HepG2 (cell line): ENCODE measurements around the gene NRL. TPM values are rescaled to one million over a fixed set of nuclear protein-coding genes. Genes with fewer than 3 reads are reported as not detected.
A peak's percentile ranks its signal among the peaks of the same experiment; 100 is the strongest.

Source experiments
- ATF7 ChIP-seq, 2 experiments: fragments of 450-650 bp in 1 of 2; sonication (generic) in 1 of 2; formaldehyde crosslinking in 1 of 2; IDR thresholded peaks; 2 replicates each; pipeline versions ENCODE4 v1.4.0 to v1.6.1; 2016 to 2020; ENCODE audit warnings: antibody characterized with exemption in 1 of 2, mild to moderate bottlenecking in 1 of 2, missing genetic modification reagents in 1 of 2
- MEIS1 ChIP-seq: sonication (generic); formaldehyde crosslinking; IDR thresholded peaks from 2 replicates; pipeline ENCODE4 v1.9.0; 2021; ENCODE audit warnings: mild to moderate bottlenecking, missing genetic modification reagents, moderate library complexity, borderline replicate concordance
- MTA3 ChIP-seq: sonication (generic); formaldehyde crosslinking; IDR thresholded peaks from 2 replicates; pipeline ENCODE4 v1.4.0; 2020; ENCODE audit warnings: missing genetic modification reagents
- NFE2 ChIP-seq: sonication (generic); formaldehyde crosslinking; IDR thresholded peaks from 2 replicates; pipeline ENCODE4 v1.4.0; 2020; ENCODE audit warnings: missing genetic modification reagents
- NR2C2 ChIP-seq: sonication (generic); formaldehyde crosslinking; IDR thresholded peaks from 2 replicates; pipeline ENCODE4 v1.4.0; 2020; ENCODE audit warnings: missing genetic modification reagents, mild to moderate bottlenecking, moderate library complexity, borderline replicate concordance
- POLR2A ChIP-seq, 2 experiments: IDR thresholded peaks; 2 replicates each; pipeline ENCODE4 v1.6.1; 2011; ENCODE audit warnings: low read depth in 2 of 2, low read length in 2 of 2, mild to moderate bottlenecking in 1 of 2, moderate library complexity in 1 of 2; ENCODE audit not compliant: insufficient read depth in 1 of 2
- REXO4 ChIP-seq: sonication (generic); formaldehyde crosslinking; IDR thresholded peaks from 2 replicates; pipeline ENCODE4 v1.8.0; 2022; ENCODE audit warnings: missing genetic modification reagents, mild to moderate bottlenecking, borderline replicate concordance
- SMARCC2 ChIP-seq: fragments of 450-650 bp; IDR thresholded peaks from 2 replicates; pipeline ENCODE4 v1.6.1; 2017; ENCODE audit warnings: antibody characterized with exemption, mild to moderate bottlenecking
- SP5 ChIP-seq: IDR thresholded peaks from 2 replicates; pipeline ENCODE4 v1.6.1; 2016; ENCODE audit warnings: low read depth, borderline replicate concordance
- XRCC5 ChIP-seq: fragments of 200-400 bp; formaldehyde crosslinking; optimal IDR thresholded peaks from 2 replicates; pipeline ENCODE3; 2017; ENCODE audit warnings: mild to moderate bottlenecking, low read length
- ZBTB20 ChIP-seq: sonication (generic); formaldehyde crosslinking; IDR thresholded peaks from 2 replicates; pipeline ENCODE4 v1.8.1; 2023; ENCODE audit warnings: missing genetic modification reagents, low read depth, mild to moderate bottlenecking, borderline replicate concordance
- ZBTB38 ChIP-seq: sonication (generic); formaldehyde crosslinking; IDR thresholded peaks from 2 replicates; pipeline ENCODE4 v1.5.1; 2020; ENCODE audit warnings: mild to moderate bottlenecking, missing genetic modification reagents
- ZNF260 ChIP-seq: sonication (generic); formaldehyde crosslinking; IDR thresholded peaks from 2 replicates; pipeline ENCODE4 v1.4.0; 2020; ENCODE audit warnings: missing genetic modification reagents, low read depth, mild to moderate bottlenecking, borderline replicate concordance
- ZNF879 ChIP-seq: sonication (generic); formaldehyde crosslinking; IDR thresholded peaks from 2 replicates; pipeline ENCODE4 v1.8.1; 2023; ENCODE audit warnings: missing genetic modification reagents
- polyA plus RNA-seq, 8 experiments: library from polyadenylated mRNA; depleted of rRNA in 3 of 8; stranded (reverse) in 7 of 8; unstranded in 1 of 8; fragments of >200 nt; fragmentation: Illumina TruSeq in 4 of 8; extraction: Trizol in 4 of 8; gene quantifications; 2 replicates each; pipeline versions ENCODE4 v1.2.1 to v1.2.3, GENCODE V29; 2011 to 2016; ENCODE audit warnings: low read depth in 4 of 8, missing spikeins in 1 of 8, mixed read lengths in 1 of 8; ENCODE audit not compliant: insufficient read depth in 1 of 8
- total RNA-seq, 5 experiments: library from RNA; depleted of rRNA; stranded (reverse); fragments of >200 nt; fragmentation: Illumina TruSeq; extraction: Trizol; gene quantifications; 2 replicates each; pipeline ENCODE4 v1.2.3, GENCODE V29; 2016; ENCODE audit warnings: low read depth in 1 of 5
- TF ChIP-seq, protein P1 (sequence below): sonication (generic); formaldehyde crosslinking; IDR thresholded peaks from 2 replicates; pipeline ENCODE4 v1.8.0; 2022; ENCODE audit warnings: mild to moderate bottlenecking, missing genetic modification reagents, borderline replicate concordance
- TF ChIP-seq, protein P2 (sequence below): sonication (generic); formaldehyde crosslinking; IDR thresholded peaks from 2 replicates; pipeline ENCODE4 v1.5.0; 2020; ENCODE audit warnings: missing genetic modification reagents
- TF ChIP-seq, protein P3 (sequence below): sonication (generic); formaldehyde crosslinking; IDR thresholded peaks from 2 replicates; pipeline ENCODE4 v1.4.0; 2020; ENCODE audit warnings: missing genetic modification reagents
- TF ChIP-seq, protein P4 (sequence below): sonication (generic); formaldehyde crosslinking; IDR thresholded peaks from 2 replicates; pipeline ENCODE4 v1.8.0; 2022; ENCODE audit warnings: missing genetic modification reagents, mild to moderate bottlenecking, borderline replicate concordance
- TF ChIP-seq, protein P5 (sequence below): sonication (generic); formaldehyde crosslinking; IDR thresholded peaks from 2 replicates; pipeline ENCODE4 v1.4.0; 2020; ENCODE audit warnings: mild to moderate bottlenecking, missing genetic modification reagents
- TF ChIP-seq, protein P6 (sequence below): IDR thresholded peaks from 2 replicates; pipeline ENCODE4 v1.6.1; 2016

Gene NRL
- total and polyA plus RNA-seq, 2 of the 13 experiments (the other 11 are each of a cell fraction or from before 2014, with no cell fraction given): 2.5 to 4.7 TPM

DNA sequence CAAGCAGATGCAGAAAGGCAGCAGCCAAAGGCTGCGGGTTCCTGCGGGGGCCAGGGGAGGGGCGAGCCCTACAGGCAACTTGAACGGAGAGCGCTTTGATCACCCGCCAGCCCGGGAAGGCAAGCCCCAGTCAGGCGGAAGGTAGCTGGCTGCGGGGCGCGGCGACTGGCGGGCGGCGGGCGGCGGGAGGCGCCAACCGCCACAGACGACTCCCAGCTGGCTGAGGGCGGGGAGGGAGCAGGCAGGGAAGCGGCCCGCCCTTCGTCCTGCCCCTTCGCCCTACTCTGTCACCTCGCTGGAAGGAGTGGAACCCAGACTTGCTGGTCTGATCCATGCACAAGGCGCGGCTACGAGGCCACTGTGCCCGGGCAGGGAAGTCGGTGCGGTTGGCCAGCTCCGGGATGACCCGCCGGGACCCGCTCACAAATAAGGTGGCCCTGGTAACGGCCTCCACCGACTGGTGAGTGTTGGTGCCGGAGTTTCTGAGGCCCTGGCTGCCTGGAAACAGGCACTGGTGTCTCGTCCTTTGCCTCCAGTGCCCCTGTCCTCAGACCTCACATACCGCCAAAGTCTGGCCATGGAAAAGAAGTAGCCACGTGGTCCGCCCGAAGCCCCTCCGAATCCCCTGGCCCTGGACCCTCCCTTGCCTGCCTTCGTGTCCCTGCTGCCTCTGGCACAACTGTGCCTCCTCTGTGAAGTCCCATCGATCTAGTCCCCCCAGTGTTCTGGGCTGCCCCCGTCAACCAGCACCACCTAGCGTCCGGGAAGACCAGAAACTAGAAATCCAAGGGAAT, 78.4 kb downstream of the NRL start (continued):
- TF ChIP-seq ATF7 (IDR thresholded peaks at IDR 0.05): no peak
- TF ChIP-seq ATF7 (CRISPR knock-in tag; IDR thresholded peaks at IDR 0.05): peak; percentile 79; the same call in 1 of the 2 replicates
- TF ChIP-seq ZBTB38 (CRISPR knock-in tag): peak; percentile 59; the same call in 1 of the 2 replicates
- no peak; the same call in 1 of the 2 replicates for TF ChIP-seq ZNF879 (CRISPR knock-in tag)
- TF ChIP-seq SP5 (CRISPR knock-in tag): peak; percentile 11; the same call in 1 of the 2 replicates
- TF ChIP-seq ZBTB20 (CRISPR knock-in tag): no peak
- TF ChIP-seq MEIS1: peak; percentile 49; the same call in 1 of the 2 replicates
- TF ChIP-seq REXO4 (CRISPR knock-in tag): peak; percentile 65; the same call in 1 of the 2 replicates
- TF ChIP-seq, protein P1, sequence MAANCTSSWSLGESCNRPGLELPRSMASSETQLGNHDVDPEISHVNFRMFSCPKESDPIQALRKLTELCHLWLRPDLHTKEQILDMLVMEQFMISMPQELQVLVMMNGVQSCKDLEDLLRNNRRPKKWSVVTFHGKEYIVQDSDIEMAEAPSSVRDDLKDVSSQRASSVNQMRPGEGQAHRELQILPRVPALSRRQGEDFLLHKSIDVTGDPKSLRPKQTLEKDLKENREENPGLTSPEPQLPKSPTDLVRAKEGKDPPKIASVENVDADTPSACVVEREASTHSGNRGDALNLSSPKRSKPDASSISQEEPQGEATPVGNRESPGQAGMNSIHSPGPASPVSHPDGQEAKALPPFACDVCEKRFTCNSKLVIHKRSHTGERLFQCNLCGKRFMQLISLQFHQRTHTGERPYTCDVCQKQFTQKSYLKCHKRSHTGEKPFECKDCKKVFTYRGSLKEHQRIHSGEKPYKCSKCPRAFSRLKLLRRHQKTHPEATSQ (CRISPR knock-in tag): peak; percentile 91
- TF ChIP-seq XRCC5: peak; percentile 92
- TF ChIP-seq, protein P2, sequence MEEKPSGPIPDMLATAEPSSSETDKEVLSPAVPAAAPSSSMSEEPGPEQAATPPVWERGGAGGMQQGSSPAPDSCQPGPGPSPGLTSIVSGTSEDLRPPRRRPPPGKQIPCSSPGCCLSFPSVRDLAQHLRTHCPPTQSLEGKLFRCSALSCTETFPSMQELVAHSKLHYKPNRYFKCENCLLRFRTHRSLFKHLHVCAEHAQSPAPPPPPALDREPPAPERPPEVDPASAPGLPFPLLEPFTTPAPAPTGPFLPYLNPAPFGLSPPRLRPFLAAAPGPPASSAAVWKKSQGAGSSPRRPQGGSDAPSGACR (CRISPR knock-in tag): peak; percentile 77
- TF ChIP-seq, protein P3, sequence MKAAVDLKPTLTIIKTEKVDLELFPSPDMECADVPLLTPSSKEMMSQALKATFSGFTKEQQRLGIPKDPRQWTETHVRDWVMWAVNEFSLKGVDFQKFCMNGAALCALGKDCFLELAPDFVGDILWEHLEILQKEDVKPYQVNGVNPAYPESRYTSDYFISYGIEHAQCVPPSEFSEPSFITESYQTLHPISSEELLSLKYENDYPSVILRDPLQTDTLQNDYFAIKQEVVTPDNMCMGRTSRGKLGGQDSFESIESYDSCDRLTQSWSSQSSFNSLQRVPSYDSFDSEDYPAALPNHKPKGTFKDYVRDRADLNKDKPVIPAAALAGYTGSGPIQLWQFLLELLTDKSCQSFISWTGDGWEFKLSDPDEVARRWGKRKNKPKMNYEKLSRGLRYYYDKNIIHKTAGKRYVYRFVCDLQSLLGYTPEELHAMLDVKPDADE (CRISPR knock-in tag): no peak
- TF ChIP-seq SMARCC2: no peak
- TF ChIP-seq, protein P4, sequence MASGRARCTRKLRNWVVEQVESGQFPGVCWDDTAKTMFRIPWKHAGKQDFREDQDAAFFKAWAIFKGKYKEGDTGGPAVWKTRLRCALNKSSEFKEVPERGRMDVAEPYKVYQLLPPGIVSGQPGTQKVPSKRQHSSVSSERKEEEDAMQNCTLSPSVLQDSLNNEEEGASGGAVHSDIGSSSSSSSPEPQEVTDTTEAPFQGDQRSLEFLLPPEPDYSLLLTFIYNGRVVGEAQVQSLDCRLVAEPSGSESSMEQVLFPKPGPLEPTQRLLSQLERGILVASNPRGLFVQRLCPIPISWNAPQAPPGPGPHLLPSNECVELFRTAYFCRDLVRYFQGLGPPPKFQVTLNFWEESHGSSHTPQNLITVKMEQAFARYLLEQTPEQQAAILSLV: peak; percentile 79; the same call in 1 of the 2 replicates
- peak; percentile 70 to 84 for TF ChIP-seq POLR2A (IDR thresholded peaks at IDR 0.05; ENCODE audit: insufficient read depth in 1 of 2, low read depth in 2 of 2, low read length in 2 of 2)
- peak; percentile 46; the same call in 1 of the 2 replicates for TF ChIP-seq NR2C2 (CRISPR knock-in tag)
- TF ChIP-seq MTA3 (CRISPR knock-in tag): no peak
- TF ChIP-seq NFE2 (CRISPR knock-in tag): no peak
- TF ChIP-seq, protein P5, sequence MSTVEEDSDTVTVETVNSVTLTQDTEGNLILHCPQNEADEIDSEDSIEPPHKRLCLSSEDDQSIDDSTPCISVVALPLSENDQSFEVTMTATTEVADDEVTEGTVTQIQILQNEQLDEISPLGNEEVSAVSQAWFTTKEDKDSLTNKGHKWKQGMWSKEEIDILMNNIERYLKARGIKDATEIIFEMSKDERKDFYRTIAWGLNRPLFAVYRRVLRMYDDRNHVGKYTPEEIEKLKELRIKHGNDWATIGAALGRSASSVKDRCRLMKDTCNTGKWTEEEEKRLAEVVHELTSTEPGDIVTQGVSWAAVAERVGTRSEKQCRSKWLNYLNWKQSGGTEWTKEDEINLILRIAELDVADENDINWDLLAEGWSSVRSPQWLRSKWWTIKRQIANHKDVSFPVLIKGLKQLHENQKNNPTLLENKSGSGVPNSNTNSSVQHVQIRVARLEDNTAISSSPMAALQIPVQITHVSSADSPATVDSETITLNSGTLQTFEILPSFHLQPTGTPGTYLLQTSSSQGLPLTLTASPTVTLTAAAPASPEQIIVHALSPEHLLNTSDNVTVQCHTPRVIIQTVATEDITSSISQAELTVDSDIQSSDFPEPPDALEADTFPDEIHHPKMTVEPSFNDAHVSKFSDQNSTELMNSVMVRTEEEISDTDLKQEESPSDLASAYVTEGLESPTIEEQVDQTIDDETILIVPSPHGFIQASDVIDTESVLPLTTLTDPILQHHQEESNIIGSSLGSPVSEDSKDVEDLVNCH (CRISPR knock-in tag): no peak
- TF ChIP-seq, protein P6, sequence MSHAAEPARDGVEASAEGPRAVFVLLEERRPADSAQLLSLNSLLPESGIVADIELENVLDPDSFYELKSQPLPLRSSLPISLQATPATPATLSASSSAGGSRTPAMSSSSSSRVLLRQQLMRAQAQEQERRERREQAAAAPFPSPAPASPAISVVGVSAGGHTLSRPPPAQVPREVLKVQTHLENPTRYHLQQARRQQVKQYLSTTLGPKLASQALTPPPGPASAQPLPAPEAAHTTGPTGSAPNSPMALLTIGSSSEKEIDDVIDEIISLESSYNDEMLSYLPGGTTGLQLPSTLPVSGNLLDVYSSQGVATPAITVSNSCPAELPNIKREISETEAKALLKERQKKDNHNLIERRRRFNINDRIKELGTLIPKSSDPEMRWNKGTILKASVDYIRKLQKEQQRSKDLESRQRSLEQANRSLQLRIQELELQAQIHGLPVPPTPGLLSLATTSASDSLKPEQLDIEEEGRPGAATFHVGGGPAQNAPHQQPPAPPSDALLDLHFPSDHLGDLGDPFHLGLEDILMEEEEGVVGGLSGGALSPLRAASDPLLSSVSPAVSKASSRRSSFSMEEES (CRISPR knock-in tag): peak; percentile 62
- 0 out of 2 replicates have a peak, but pooled peaks have one; percentile 57 for TF ChIP-seq ZNF260 (CRISPR knock-in tag)
